Dermis blood vessel endothelial cell (primary cell): ENCODE measurements around the gene ARHGAP4. TPM values are rescaled to one million over a fixed set of nuclear protein-coding genes. Genes with fewer than 3 reads are reported as not detected.

Experiments used
- DNase-seq: peaks from one replicate; pipeline ENCODE4 v3.0.0; 2010
- total RNA-seq: library from RNA; depleted of rRNA; stranded (reverse); fragments of >200 nt; gene quantifications from 2 replicates; pipeline ENCODE4 v1.2.3, GENCODE V29; 2014

The ARHGAP4 gene
- total RNA-seq, 1 donor from 2014 or later, result 16.0 TPM

GRCh38 chrX:153905481-153906095 lies 20.5 kb downstream of the ARHGAP4 start:
- DNase-seq, result no peak

- no peak for DNase-seq
These were observed 21.8 kb downstream of the ARHGAP4 start, which contains the start of gene AVPR2 for GRCh38 chrX:153903991-153904957. AVPR2 (plus strand) TSS chrX:153904673; CDS start chrX:153905146, 473 bp downstream.

DNA sequence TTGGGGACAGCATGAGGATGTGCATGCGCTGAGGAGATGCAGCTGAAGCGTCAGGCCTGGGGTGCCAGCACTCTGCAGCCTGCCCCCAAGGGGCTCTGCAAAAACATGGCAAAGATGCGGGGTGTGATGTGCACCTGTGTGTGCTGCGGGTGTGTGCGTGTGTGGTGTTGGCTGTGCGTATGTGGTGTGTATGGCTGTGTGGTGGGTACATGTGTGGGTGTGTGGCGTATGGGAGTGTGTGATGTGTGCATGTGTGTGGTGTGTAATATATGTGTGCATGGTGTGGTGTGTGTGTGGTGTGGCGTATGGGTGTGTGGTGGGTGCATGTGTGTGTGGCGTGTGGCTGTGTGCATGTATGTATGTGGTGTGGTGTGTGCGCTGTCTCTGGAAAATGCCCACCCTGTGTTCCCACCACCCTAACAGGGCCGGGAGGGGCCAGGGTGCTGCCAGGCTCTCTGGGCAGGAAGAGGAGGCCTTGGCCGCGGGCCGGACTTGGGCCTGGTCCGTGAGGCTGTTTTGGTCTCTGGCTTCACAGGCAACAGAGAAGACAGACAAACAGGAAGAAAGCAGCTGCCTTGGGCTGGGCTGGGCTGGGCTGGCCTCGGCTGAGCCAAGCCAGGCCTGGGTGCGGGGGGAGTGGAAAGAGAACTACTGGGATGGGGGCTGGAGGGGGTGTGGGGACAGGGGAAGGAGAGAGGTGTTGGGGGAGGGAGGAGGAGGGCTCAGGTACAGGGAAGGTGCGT lies 22.7 kb downstream of the ARHGAP4 start:
- no peak for DNase-seq

- no peak for DNase-seq
These were observed 23.7 kb downstream of the ARHGAP4 start for GRCh38 chrX:153902385-153902784.

DNA sequence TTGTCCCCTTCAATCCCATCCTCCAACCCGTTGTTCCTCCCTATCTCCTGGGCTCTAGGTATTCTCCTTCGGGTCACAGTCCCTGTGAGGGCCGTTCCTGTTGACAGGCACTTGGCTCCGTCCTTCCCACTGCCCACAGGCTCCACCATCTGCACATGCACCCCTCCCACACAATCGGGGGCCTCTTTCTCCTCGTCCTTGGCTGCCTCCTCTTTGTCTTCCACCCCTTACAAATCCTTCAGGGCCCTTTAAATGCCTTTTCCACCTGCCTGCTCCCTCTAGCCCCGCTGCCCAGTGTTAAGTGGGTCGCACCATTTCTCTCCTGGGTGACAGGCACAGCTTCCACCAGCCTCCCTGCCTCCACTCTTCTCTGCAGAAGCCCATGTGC lies 24.3 kb downstream of the ARHGAP4 start:
- no peak for DNase-seq

DNA sequence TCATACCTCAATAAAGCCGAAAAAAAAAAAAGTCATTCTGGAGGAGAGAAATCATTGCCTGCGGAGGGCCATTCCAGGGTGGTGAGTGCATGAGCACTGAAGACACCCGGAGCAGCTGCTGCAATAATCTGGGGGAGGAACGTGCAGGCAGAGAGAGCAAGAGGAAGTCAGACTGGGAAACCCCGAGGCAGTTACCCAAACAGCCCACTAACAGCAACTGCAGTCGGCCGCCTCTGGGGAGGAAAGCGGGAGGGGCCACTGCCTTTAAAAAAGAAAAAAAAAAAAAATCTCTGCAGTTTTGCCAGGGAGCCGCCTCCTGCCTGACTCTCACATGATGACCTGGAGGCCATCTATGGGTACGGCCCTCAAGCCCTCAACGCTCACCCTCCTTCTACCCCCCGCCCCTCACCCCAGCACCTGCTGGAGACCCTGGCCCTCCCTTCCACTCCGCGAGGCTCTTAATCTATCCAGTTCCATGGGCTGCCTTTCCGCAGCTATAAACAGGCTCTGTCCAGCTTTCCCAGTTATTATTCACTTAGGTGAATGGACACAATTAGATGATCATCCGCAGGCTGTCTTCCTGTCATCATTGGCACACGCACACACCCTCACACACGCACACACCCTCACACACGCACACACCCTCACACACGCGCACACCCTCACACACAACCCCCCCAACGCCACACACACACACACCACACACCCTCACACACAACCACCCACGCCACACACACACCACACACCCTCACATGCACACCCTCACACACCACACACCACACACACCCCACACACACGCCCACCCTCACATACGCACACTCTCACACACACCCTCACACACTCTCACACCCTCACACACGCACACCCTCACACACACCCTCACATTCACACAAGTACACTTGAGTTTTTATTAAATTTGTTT lies 25.0 kb downstream of the ARHGAP4 start:
- peak; percentile 25 for DNase-seq

GRCh38 chrX:153897899-153898298 lies 28.2 kb downstream of the ARHGAP4 start:
- no peak for DNase-seq

- no peak for DNase-seq
These were observed 36.9 kb downstream of the ARHGAP4 start for GRCh38 chrX:153889123-153889522.

GRCh38 chrX:153888344-153888743 lies 37.7 kb downstream of the ARHGAP4 start:
- DNase-seq, result no peak

- DNase-seq, result no peak
These were observed 38.7 kb downstream of the ARHGAP4 start for GRCh38 chrX:153887385-153887784.

GRCh38 chrX:153886915-153887314 lies 39.1 kb downstream of the ARHGAP4 start:
- DNase-seq, result no peak

DNA sequence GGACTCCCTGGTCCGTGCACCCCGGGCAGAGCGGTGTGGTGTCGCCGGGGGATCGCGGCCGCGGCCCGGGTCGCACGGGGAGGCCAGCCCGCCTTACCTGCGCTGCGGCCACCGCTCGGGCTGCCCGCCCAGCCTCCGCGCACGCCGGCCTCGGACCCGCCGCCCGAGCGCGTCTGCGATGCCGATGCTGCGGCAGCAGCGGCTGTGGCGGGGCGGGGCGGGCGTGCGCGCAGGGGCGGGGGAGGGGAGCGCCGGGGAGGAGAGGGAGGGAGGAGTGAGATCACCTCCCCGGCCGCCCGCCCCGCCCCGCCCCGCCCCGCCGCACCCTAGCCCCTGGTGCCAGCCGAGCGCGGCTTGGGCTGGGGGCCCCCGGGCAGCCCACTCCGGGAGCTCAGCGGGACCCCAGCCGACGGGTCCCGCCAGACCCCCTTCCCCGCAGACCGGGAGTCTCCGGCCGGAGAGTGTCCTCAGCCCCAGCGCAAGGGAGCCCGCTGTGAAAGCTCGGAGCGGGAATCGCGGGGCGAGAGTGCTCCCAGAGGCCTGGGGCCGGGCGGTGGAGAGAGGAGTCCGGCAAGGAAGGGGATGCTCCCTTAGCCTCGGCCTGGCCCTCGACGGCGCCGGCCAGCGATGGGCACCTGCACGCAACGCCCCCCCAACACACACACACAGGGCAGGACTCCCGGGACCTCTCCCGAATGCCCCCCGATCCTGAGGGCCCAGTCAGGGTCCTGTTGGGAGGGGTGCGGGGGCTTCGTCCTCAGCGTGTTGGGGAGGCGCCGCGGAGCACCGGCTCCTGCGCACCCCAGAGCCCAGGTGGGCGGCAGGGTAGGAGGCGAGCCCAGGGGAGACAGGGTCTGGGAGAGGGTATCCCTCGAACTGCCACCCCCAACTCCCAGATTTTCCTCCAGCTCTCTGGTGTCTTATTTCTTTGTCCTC lies 39.8 kb downstream of the ARHGAP4 start, which contains the start of gene L1CAM:
TSS of gene L1CAM (minus strand) at position 206 of the 936 bp plus-strand sequence. CDS start 10,337 bp downstream, outside the sequence.
- no peak for DNase-seq

- no peak for DNase-seq
These were observed 40.8 kb downstream of the ARHGAP4 start for GRCh38 chrX:153885208-153885787.

GRCh38 chrX:153884590-153884989 lies 41.5 kb downstream of the ARHGAP4 start:
- no peak for DNase-seq

- no peak for DNase-seq
These were observed 41.9 kb downstream of the ARHGAP4 start for GRCh38 chrX:153884136-153884535.

DNA sequence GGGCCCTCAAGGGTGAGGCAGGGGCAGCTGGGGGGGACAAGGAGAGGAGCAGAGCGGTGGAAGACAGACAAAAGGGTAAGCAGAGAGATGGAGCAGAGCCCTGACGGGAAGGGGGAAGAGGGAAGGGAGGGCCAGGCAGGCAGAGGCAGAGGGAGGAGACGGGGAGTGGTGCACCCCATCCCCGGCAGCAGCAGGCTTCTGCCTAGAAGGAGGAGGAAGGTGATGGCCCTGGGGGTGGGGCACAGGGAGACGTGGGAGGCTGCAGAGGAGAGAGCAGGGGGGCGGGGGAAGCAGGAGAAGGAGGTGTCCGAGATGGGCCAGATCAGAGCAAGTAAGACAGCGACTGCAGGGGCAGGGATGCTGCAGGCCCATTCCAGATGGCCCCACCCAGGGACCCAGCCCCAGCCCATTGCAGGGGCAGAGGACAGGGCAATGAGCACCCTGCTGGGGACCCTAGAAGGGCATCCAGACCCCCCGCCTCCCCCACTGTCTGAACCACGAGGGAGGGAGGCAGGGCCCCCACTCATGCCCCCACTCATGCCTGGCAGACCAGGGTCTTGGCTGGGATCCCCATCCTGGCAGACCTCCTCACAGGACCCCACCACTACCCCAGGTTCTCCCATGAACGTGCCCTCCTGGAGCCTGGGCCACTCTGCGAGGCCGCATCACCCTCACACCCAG lies 42.8 kb downstream of the ARHGAP4 start:
- DNase-seq, result no peak

DNA sequence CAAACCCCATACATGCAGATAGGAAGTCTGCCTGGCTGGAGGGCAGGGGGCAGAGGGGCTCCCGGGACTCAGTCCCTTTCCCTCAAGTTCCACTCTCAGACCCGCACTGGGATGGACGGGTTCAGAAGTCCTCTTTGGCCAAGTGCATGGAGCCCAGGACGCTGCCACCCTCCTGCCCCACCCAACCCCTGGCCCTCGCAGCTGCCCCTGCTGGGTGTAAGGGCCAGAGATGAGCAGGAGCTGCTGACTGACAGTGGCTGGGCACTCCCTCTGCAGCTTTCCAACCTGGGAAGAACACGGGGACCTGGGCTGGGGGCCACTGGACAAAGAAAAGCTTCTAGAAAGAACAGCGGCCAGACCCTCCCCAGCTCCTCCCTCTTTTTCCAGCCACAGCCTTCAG lies 43.5 kb downstream of the ARHGAP4 start:
- DNase-seq, result no peak

GRCh38 chrX:153882086-153882498 lies 44.0 kb downstream of the ARHGAP4 start:
- DNase-seq, result no peak

GRCh38 chrX:153881281-153881680 lies 44.8 kb downstream of the ARHGAP4 start:
- no peak for DNase-seq

DNA sequence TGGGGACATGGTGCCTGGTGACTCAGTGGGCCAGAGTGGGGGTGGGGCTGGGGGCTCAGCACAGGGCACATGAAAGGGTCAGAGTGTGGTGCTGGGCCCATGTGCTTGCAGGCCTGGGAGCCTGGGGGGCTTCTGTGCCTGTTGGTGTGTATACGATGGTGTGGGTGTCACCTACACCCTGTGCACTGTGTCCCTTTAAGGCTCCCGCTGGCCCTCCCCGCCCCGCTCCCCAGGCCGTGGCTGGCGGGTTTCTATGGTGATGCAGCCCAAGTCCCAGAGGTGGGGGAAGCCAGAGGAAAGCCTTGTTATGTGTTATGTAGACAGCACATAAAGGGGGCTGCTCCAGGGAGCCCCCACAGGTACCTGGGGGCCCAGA lies 45.6 kb downstream of the ARHGAP4 start:
- DNase-seq, result no peak
